LNCaP clone FGC (cell line): ENCODE measurements around the gene UTP11.

Source experiments
- DNase-seq: peaks from one replicate; pipeline ENCODE4 v3.0.0-alpha.2; 2011; ENCODE audit warnings: low read depth
- H3K4me3 ChIP-seq: 2 replicates; pipeline ENCODE4 v1.5.1; 2011; ENCODE audit warnings: mild to moderate bottlenecking, low read depth, low read length, control low read depth
- CTCF ChIP-seq: IDR thresholded peaks from 2 replicates; pipeline ENCODE4 v1.5.1; 2012; ENCODE audit warnings: mild to moderate bottlenecking; ENCODE audit not compliant: control insufficient read depth, insufficient read depth; ENCODE audit errors: extremely low read depth

The UTP11 gene

DNA sequence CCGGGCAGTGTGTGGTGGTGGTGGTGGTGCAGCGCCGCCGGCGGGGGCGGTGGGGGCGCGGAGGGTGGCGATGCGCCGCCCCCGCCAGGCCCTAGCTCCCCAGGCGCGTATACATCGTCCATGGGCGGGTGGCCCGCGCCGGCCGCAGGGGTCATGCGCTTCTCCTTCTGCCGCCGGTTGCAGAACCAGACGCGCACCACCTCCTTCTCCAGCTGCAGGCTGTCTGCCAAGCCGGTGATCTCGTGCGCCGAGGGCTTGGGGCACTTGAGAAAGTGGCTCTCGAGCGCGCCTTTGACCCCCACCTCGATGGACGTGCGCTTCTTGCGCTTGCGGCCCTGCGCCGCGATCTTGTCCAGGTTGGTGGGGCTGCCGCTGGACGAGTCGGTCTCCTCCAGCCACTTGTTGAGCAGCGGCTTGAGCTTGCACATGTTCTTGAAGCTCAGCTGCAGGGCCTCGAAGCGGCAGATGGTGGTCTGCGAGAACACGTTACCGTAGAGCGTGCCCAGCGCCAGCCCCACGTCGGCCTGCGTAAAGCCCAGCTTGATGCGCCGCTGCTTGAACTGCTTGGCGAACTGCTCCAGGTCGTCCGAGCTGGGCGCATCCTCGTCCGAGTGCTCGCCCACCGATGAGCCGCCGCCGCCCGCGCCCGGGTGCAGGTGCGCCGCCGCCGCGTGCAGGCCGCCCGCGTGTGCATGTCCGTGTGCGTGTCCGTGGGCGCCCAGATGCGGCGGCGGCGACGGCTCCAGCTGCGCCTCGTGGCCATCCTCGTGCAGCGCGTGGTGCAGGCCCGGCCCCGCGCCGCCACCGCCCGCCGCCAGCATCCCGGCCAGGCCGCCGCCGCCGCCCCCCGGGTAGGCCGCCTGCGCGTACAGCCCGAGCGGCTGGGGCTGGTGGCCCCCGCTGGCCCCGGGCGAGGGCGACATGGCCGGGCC, 33.1 kb downstream of the UTP11 start:
- no peak for DNase-seq
- no peak for TF ChIP-seq CTCF
- no peak overlapping the region for H3K4me3 ChIP-seq

GRCh38 chr1:38046333-38046883, 33.9 kb downstream of the UTP11 start, which contains the start of gene POU3F1:
Gene POU3F1 (minus strand): TSS chr1:38046793. CDS start chr1:38046743, 50 bp downstream.
- TF ChIP-seq CTCF: no peak

DNA sequence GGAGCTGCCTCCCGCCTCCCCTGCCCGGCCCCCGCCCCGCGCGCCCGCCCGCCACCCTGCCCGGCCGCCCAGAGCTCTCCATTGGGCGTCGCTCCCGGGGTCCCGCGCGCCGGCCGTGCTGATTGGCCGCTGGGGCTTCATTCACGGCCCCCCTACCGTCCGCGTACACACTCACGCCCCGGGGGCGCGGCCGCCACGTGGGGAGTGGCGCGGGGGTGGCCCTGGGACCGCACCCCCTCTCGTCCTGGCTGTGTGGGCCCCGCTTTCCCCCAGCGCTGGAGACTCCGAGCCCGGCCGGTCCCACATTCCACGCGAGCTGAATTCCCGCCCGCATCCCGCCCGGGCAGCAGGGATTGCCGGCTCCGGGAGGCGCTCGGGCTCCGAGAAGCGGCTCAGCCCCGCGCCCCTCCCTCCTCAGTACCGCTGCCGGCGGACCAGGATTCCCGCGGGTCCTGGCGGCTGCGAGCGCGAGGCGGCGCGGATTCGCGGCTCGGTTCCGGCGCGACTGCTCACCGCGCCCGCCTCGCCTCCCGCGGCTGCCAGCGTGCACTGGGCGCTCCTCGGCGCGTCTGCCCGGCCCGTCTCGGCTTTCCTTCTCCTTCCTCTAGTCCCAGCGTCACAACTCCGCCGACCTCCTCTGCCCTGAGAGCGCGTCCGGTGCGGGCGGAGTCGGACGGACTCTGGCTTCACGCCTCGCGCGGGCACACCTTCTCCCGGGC, 34.5 kb downstream of the UTP11 start:
- DNase-seq: no peak
- peak; percentile 24; the same call in 1 of the 2 replicates for TF ChIP-seq CTCF
- H3K4me3 ChIP-seq: peak overlapping the region; percentile 45

More at GRCh38 chr1:38046333-38046883, 33.9 kb downstream of the UTP11 start, which contains the start of gene POU3F1:
- H3K4me3 ChIP-seq: peak within 1 kb of the TSS; percentile 45
- no peak for DNase-seq

DNA sequence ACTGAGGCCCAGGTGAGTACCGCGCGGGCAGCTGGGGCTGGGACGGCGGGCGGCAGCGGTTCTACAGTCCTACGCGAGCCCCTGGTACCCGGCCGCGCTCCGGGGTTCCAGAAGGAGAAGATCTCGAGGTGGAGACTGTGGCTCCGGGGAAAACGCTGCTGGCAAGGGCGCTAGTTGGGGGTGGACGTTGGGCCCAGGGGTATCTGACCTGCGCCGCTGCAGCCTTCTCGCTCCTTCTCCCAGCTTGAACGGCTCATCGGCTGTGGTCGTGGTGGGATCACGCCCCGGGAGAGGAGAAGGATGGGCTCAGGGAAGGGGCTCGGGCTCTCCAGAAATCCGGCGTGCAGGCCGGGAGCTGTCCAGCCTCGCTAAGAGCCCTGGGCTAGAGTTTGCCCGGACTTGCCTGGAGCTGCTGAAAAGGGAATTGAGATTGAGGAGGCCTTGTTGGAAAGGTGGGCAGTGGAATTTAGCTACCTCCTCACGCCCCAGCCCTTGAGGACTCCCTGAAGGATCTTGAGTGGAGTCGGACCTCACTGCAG, 35.1 kb downstream of the UTP11 start:
- TF ChIP-seq CTCF: no peak
- H3K4me3 ChIP-seq: peak overlapping the region; percentile 45; the same call in 1 of the 2 replicates
- DNase-seq: no peak

DNA sequence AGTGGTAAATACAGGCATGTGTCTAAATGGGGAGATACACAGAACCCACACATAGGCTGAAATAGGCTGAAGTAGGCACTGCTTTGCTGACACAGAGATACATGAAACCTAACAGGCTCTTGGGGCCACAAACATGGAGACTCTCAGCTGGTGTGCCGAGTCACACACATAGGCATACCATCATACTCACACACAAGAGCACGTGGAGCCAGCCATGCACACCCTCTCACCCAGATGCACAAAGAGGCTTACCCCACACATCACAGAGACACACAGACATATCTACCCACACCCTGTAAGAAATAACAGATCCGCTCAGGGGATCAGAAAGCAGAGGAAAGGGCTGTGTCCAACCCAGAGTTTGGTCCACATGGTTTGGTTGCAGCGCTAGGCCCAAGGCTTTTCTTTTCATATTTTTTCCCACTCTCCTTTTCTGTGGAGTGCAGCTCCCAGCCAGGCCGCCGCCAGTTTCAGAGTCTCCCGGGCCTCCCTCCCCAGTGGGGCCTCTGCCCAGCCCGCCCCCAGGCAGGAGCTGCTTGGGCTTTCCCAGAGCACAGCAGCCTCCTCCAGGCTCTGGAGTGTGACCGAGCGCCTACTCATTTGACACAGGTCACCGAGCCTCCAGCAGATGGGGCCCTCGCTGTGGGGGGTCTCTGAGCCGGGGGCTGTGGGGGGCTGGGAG, 38.0 kb downstream of the UTP11 start:
- no peak for TF ChIP-seq CTCF
- DNase-seq: no peak

DNA sequence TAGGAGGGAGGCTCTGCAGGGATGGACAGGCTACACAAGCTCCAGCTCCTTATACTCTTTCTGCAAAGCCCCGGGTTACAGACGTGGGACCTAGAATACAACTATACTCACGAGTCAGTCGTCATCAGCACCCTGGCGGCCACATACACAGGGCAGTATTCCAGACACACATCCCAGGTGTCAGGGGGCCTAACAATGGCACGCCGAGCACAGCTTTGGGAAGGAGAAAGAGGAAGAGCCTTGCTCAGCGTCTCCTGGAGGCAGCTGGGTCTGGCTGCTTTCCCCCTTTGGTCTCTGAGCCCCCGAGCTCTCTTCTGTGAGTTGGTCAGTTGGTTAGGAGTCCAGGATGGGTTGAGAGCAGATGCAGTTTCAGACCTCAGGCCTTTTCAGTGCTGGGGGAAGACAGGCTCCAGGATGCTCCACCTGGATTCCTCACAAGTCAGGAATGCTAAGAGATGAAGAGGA, 38.6 kb downstream of the UTP11 start:
- no peak overlapping the region for H3K4me3 ChIP-seq
- no peak for DNase-seq
- TF ChIP-seq CTCF: no peak

More for the DNA sequence above, 38.0 kb downstream of the UTP11 start:
- no peak overlapping the region for H3K4me3 ChIP-seq
